Gastrocnemius medialis (tissue), 4 donors: ENCODE data around the gene PCF11.

Experiments used
- POLR2A ChIP-seq, 2 donors: fragments of 450-650 bp; IDR thresholded peaks; one replicate each; pipeline ENCODE4 v1.6.1; 2017; ENCODE audit warnings: antibody characterized with exemption in 2 of 2, mild to moderate bottlenecking in 2 of 2, moderate library complexity in 2 of 2
- TF ChIP-seq, protein P1 (sequence below), 5 experiments: fragments of 450-650 bp in 3 of 5; fragments of 200-600 bp in 2 of 5; sonication (generic) in 2 of 5; IDR thresholded peaks in 4 of 5; conservative IDR thresholded peaks in 1 of 5; 1 replicate in 4 of 5; 2 replicates in 1 of 5; pipeline ENCODE4 v1.5.1; 2016 to 2019; ENCODE audit warnings: antibody characterized with exemption in 5 of 5, mild to moderate bottlenecking in 3 of 5, moderate library complexity in 3 of 5

DNA sequence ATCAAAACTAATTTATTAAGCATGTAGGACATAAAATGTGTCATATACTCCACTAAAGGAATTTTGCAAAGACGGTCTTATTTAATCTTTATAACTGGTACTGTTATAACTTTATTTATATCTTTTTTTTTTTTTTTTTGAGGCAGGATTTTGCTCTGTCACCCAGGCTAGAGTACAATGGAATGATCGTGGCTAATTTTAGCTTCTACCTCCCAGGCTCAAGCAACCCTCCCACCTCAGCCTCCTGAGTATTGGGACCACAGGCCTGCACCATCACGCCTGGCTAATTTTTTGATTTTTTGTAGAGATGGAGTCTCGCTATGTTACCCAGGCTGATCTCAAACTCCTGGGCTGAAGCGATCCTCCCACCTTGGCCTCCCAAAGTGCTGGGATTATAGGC is 31.4 kb upstream of the PCF11 start:
- TF ChIP-seq, protein P1, sequence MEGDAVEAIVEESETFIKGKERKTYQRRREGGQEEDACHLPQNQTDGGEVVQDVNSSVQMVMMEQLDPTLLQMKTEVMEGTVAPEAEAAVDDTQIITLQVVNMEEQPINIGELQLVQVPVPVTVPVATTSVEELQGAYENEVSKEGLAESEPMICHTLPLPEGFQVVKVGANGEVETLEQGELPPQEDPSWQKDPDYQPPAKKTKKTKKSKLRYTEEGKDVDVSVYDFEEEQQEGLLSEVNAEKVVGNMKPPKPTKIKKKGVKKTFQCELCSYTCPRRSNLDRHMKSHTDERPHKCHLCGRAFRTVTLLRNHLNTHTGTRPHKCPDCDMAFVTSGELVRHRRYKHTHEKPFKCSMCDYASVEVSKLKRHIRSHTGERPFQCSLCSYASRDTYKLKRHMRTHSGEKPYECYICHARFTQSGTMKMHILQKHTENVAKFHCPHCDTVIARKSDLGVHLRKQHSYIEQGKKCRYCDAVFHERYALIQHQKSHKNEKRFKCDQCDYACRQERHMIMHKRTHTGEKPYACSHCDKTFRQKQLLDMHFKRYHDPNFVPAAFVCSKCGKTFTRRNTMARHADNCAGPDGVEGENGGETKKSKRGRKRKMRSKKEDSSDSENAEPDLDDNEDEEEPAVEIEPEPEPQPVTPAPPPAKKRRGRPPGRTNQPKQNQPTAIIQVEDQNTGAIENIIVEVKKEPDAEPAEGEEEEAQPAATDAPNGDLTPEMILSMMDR (IDR thresholded peaks at IDR 0.05 in 4 of 5, conservative IDR thresholded peaks at IDR 0.05 in 1 of 5), result no peak
- no peak for TF ChIP-seq POLR2A (IDR thresholded peaks at IDR 0.05)
